LNCAP (cell line): Measurements from ENCODE around the gene RAB40C.

Experiments
- TF ChIP-seq, protein P1 (sequence below): fragments of 450-650 bp; IDR thresholded peaks from 2 replicates; pipeline ENCODE4 v1.5.1; 2017; ENCODE audit warnings: mild to moderate bottlenecking

RAB40C gene

DNA sequence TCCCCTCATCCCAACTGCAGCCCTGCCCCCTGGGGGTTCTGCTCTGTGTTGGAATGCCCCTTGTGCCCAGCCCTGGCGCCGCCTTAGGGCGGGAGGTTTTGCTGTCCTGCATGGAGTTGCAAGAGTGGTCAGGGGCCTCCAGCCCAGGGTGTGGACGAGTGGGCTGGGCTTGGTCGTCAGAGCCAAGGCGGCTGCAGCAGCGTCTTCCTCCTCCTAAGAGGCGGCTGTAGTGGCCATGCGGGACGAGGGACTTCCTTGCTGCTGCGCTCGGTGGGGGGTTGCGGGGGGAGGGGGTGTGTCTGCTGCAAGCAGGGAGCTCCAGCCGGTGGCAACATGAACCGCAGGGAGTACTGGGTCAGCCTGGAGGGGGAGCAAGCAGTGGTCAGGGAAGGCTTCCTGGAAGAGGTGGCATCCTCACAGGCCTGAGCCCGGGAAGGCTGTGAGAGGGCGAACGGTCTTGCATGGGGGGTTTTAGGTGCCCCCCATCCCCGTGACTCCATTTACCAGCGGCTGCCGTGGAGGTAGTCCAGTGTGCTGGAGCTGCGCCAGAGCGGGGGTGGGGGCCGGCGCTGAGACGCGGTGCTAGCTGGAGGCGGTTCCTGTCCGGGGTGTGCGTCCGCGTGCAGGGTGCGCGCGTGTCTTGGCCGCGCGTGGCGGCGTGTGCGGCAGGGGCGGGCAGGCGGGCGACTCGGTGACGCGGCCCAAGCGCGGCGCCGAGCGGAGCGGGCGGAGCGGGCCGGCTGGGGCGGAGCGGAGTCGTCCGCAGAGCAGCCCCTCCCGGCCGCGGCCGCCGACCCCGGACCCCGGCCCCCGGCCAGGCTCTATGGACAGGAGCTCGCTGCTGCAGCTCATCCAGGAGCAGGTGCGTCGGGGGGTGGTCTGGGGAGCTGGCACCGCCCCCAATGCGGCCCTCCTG lies 85.4 kb downstream of the RAB40C start, which contains the start of gene RHBDL1:
TSS of gene RHBDL1 (plus strand) at position 704 of the 916 bp plus-strand sequence. CDS start at position 824, 120 bp downstream.
- TF ChIP-seq, protein P1, sequence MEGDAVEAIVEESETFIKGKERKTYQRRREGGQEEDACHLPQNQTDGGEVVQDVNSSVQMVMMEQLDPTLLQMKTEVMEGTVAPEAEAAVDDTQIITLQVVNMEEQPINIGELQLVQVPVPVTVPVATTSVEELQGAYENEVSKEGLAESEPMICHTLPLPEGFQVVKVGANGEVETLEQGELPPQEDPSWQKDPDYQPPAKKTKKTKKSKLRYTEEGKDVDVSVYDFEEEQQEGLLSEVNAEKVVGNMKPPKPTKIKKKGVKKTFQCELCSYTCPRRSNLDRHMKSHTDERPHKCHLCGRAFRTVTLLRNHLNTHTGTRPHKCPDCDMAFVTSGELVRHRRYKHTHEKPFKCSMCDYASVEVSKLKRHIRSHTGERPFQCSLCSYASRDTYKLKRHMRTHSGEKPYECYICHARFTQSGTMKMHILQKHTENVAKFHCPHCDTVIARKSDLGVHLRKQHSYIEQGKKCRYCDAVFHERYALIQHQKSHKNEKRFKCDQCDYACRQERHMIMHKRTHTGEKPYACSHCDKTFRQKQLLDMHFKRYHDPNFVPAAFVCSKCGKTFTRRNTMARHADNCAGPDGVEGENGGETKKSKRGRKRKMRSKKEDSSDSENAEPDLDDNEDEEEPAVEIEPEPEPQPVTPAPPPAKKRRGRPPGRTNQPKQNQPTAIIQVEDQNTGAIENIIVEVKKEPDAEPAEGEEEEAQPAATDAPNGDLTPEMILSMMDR, result no peak

DNA sequence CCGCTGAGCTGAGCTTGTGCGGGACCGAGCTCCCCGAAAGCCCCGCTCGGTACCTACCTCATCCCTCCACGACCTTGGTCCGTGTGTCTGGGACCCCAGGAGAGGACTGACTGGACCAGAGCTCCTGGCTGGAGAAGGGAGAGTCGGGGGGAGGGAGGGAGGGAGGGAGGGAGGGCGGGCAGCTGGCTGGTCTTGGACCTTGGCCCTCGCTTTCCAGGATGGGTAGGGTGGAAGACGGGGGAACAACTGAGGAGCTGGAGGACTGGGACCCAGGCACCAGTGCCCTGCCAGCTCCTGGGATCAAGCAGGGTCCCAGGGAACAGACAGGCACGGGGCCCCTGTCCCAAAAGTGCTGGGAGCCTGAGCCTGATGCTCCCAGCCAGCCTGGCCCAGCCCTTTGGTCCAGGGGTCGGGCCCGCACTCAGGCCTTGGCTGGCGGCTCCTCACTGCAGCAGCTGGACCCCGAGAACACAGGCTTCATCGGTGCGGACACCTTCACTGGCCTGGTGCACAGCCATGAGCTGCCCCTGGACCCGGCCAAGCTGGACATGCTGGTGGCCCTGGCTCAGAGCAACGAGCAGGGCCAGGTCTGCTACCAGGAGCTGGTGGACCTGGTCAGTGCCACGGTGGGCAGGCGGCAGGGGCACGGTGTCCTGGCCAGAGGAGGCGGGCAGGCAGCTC lies 86.2 kb downstream of the RAB40C start:
- TF ChIP-seq, protein P1, result no peak

DNA sequence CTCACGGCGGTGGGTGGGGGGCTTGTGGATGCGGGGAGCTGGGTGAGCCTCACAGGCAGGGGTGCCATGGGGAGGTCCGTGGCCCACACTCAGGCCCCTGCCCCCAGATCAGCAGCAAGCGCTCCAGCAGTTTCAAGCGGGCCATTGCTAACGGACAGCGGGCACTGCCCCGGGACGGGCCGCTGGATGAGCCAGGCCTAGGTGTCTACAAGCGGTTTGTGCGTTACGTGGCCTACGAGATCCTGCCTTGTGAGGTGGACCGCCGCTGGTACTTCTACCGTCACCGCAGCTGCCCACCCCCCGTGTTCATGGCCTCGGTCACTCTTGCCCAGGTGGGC lies 86.7 kb downstream of the RAB40C start:
- TF ChIP-seq, protein P1, result no peak

DNA sequence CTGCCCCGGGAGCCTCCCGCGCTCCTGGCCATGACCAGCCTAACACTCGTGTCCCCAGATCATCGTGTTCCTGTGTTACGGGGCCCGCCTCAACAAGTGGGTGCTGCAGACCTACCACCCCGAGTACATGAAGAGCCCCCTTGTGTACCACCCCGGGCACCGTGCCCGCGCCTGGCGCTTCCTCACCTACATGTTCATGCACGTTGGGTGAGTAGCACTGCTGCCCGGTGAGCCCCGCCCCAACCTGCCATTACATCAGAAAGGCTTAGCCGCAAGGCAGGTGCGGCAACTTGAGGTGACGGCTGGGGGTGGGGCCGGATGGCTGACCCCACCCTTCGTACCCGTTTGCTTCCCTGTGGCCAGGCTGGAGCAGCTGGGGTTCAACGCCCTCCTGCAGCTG lies 87.0 kb downstream of the RAB40C start:
- TF ChIP-seq, protein P1, result no peak

DNA sequence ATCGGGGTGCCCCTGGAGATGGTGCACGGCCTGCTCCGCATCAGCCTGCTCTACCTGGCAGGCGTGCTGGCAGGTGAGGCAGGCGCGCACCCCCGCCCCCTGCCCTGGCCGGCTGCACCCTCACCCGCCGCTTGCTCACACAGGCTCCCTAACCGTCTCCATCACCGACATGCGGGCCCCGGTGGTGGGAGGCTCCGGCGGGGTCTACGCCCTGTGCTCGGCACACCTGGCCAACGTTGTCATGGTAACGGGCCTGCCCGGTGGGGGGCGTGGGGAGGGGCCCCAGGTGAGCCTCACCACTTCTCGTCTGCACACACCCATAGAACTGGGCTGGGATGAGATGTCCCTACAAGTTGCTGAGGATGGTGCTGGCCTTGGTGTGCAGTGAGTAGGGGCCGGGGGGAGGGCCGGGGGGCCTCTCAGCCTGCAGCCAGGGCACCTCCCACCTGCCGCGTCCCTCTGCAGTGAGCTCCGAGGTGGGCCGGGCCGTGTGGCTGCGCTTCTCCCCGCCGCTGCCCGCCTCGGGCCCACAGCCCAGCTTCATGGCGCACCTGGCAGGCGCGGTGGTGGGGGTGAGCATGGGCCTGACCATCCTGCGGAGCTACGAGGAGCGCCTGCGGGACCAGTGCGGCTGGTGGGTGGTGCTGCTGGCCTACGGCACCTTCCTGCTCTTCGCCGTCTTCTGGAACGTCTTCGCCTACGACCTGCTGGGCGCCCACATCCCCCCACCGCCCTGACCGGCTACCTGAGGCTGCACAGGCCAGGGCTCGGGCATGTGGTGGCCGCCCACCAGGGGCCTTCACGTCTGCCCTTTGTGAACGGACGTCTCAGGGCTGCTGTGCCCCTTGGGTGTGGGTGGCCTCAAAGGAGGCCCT lies 87.7 kb downstream of the RAB40C start:
- TF ChIP-seq, protein P1, result no peak

DNA sequence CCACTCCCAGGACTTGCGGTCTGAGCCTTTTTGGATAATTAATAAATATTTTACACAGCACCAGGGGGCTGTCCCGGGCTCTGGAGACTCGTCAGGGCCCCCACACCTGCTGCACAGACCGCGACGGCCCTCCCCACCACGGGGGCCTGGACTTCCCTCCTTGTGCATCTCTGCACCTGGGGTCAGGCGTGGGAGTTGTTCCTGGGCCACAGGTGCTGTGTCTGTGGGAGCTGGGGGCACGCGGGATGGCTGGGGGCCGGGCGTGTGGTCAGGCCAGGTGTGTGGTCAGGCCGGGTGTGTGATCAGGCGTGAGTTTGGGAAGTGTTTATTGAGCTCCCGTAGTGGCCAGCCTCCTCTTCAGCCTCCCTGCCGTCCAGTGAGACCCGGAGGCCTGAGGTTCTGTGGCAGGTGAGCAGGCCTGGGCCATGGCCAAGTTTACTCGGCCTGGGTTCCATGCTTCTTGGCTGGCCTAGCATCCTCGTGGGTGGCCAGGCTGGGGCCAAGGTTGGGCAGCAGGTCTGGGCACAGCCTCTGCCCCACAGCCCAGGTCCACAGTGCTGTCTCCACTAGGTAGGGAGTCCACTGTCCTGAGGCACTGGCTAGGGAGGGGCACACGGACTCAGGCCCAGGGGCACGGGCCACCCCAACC lies 88.5 kb downstream of the RAB40C start:
- TF ChIP-seq, protein P1, result no peak
